SK-N-MC (cell line): ENCODE measurements around the gene N4BP3.

ENCODE experiments used
- FOXP2 ChIP-seq: optimal IDR thresholded peaks from 2 replicates; pipeline ENCODE3; 2011; ENCODE audit warnings: mild to moderate bottlenecking, moderate library complexity; ENCODE audit not compliant: insufficient read depth; ENCODE audit errors: extremely low read length, control extremely low read depth
- POLR2AphosphoS5 ChIP-seq: IDR thresholded peaks from 2 replicates; pipeline ENCODE4 v1.6.1; 2012; ENCODE audit warnings: mild to moderate bottlenecking, low read depth, low read length, borderline replicate concordance

- TF ChIP-seq FOXP2 (no peak), POLR2AphosphoS5 (no peak)
Measured at GRCh38 chr5:178174456-178174855, 61.1 kb downstream of the N4BP3 start.
